GM10248 (cell line): Measurements from ENCODE around the gene CLEC2L.

Experiments used
- CTCF ChIA-PET: fragments of 300-600 bp; sonication (Branson Sonifier 250); formaldehyde crosslinking; extraction: SDS; loops from one replicate; lab custom pipeline; 2021; ENCODE audit warnings: antibody characterized with exemption; lab: Yijun Ruan, JAX
- POLR2A ChIA-PET: fragments of 350-650 bp; sonication (Branson Sonifier 250); formaldehyde crosslinking; extraction: SDS; loops from one replicate; lab custom pipeline; 2020; ENCODE audit warnings: antibody characterized with exemption; lab: Yijun Ruan, JAX
- DNase-seq: peaks from one replicate; pipeline ENCODE4 v3.0.0; 2012; ENCODE audit errors: extremely low spot score
- TF ChIP-seq, protein P1 (sequence below): IDR thresholded peaks from 2 replicates; pipeline ENCODE4 v1.5.1; 2012; ENCODE audit warnings: mild to moderate bottlenecking, low read depth; ENCODE audit errors: extremely low read depth, missing control alignments, control extremely low read depth

Gene CLEC2L

DNA sequence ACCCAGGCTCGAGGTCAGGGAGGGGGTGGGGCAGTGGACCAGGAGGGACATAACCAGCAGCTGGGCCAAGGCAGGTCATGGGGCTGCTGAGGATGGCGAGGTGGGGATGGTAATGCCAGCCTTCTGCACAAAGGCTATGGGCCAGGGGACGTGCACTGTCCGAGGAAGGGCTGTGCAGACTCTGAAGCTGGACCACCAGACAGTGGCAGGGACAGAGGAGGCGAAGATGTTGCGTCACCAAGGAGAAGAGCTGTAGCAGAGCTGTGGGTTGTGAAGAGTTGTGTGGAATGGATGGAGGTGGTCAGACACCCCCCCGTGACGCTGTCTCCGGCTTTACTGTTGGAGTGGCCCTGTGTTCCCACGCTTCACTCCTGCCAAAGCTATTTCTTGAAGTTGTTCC is 1.8 kb downstream of the CLEC2L start:
- DNase-seq: no peak
- ChIA-PET POLR2A (no interaction called here), CTCF (interaction anchor here (1.3 kb wide), 1 partner anchor 30 kb away, joined by 3 read pairs; no protein-coding TSS in a partner anchor)
- TF ChIP-seq, protein P1, sequence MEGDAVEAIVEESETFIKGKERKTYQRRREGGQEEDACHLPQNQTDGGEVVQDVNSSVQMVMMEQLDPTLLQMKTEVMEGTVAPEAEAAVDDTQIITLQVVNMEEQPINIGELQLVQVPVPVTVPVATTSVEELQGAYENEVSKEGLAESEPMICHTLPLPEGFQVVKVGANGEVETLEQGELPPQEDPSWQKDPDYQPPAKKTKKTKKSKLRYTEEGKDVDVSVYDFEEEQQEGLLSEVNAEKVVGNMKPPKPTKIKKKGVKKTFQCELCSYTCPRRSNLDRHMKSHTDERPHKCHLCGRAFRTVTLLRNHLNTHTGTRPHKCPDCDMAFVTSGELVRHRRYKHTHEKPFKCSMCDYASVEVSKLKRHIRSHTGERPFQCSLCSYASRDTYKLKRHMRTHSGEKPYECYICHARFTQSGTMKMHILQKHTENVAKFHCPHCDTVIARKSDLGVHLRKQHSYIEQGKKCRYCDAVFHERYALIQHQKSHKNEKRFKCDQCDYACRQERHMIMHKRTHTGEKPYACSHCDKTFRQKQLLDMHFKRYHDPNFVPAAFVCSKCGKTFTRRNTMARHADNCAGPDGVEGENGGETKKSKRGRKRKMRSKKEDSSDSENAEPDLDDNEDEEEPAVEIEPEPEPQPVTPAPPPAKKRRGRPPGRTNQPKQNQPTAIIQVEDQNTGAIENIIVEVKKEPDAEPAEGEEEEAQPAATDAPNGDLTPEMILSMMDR: no peak

DNA sequence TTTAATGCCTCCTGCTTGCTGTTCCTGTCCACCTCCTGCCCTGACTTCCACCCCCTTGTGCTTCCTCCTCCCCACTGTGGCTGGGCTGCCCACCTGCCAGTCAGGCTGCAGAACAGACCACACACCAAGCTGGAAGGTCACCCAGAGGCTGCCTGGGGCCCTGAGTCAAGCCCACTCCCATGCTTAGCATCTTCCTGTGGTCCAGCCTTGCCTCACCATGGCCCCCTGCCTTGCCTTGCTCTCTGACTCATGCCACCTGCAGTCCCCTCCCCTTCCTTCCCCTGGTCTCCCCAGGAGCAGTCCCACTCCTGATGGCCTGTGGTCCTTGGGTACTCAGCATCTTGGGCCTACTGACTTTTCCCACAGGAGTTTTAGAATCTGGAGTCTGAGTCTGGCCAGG is 2.3 kb downstream of the CLEC2L start:
- DNase-seq: no peak
- ChIA-PET CTCF (no interaction called here), POLR2A (no interaction called here)
- TF ChIP-seq, protein P1: no peak

DNA sequence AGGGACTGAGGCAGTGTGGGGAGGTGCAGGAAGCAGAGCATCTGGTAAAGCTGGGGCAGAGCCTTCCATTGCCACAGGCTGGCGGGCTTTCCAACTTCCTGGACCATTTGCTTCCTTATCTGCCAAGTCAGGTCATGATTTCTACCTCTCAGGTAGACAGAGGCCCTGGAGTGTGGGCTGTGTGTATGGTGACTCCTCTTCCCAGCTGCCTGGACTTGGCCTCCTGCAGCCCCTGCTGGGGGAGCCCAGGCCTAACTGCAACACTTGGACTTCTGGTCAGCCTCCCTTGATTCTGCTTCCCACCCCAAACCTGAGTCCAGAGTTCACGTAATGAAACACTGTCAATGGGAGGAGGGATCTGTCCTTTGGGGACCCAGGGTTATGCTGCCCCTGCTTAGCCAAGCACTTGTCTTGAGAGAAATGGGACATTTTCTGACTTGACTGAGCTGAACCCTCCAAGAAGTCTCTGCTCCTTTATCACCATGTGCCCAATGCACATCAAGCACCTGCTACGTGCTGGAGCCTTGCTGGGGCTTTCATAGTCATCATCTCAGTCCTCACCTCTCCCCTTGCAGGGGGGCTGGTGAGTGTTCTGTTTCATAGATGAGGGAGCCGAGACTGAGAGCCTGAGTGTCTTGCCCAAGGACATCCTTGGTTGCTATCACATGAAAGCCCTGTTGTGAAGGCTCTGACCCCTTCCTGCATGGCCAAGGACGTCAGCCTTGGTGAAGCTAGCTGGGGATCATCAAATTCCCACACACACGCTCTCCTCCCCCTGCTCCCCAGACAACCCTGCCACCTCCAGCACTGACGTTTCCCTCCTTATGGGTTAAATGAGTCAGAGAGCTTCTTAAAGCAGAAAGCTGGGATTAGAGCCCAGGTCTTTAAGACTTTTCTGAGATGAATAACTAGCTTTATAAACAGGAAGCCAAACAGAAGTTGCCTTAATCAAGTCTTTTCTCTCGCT is 3.4 kb downstream of the CLEC2L start:
- DNase-seq: no peak
- TF ChIP-seq, protein P1: no peak
- ChIA-PET CTCF (no interaction called here), POLR2A (no interaction called here)

DNA sequence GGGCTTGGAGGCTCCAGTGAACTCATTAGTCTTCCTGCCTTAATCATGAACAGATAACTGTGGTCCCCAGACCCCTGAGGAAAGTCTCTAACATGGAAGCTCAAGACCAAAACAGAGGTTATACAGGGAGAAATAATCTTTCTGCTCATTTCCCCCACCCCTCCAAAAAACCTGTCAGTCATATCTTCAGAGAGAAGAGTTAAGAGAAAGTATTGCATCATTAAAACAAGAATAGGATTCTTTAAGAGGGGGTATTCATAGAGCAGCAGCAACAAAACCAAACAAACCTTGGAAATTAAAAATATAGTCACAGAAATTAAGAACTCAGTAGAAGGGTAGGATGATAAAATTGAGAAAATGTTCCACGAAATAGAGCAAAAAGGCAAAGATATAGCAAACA is 7.6 kb downstream of the CLEC2L start:
- no peak for DNase-seq
- TF ChIP-seq, protein P1: no peak
- ChIA-PET CTCF (no interaction called here), POLR2A (no interaction called here)

DNA sequence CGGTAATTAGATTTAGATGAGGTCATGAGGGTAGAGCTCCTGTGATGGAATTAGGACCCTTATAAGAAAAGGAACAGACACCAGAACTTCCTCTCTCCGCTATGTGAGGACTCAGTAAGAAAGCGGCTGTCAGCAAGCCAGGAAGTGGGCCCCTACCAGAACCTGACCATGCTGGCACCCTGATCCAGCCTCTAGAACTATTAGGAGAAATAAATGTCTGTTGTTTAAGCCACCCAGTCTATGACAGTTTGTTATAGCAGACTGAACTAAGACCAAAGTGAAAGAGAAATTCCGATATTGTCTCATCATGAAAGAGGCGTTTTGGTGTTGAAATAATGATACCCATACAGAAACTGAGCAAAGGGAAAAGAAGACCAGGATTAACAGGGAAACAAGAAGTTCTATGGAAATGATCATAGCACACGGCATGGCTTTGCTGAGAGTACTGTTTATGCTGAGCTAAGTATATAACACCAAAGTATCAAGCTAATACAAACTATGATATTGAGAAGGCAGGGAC is 9.2 kb downstream of the CLEC2L start:
- TF ChIP-seq, protein P1: no peak
- ChIA-PET POLR2A (no interaction called here), CTCF (interaction anchor here (0.7 kb wide), 1 partner anchor 89 kb away, joined by 3 read pairs; no protein-coding TSS in a partner anchor)
- DNase-seq: no peak

DNA sequence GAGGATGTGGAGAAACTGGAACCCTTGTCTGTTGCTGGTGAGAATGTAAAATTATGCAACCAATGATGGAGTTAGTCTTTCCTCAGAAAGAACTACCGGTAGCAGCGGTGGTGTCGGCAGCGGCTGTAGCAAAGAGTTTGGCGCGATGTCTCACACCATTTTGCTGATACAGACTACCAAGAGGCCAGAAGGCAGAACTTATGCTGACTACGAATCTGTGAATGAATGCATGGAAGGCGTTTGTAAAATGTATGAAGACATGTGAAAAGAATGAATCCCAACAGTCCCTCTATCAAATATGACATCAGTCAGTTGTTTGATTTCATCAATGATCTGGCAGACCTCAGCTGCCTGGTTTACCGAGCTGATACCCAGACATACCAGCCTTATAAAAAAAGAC is 10.6 kb downstream of the CLEC2L start:
- CTCF ChIA-PET: no interaction called here
- POLR2A ChIA-PET: no interaction called here
- DNase-seq: no peak

More for the DNA sequence above, 10.6 kb downstream of the CLEC2L start:
- TF ChIP-seq, protein P1: no peak
